ENCODE measurements around the gene AUTS2. TPM values are rescaled to one million over a fixed set of nuclear protein-coding genes. Genes with fewer than 3 reads are reported as not detected.

The AUTS2 gene
- polyA plus RNA-seq, 1 donor (not counting 4 experiments of a cell fraction or from before 2014, with no cell fraction given) = 4.7 TPM

DNA sequence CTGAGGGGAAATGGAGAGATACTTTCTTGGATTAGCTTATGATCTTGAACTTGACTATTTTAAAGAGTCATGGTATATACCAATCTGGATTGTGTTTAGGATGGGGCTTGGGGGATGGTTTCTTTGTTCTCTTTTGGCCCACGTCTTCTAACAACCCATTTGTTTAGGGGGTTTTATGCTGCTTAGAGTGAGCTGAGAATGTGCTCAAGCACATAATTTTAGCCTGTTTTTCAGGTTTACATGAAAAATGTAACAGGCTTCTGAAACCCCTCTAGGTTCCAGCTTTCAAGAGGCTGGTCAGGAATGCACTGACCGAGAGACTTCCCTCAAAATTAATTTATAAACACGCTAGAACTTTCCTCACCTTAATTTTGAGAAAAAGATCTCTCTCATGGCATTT is 94.3 kb downstream of the AUTS2 start:
- H3K79me2 ChIP-seq (ENCODE audit: control insufficient read depth, insufficient read depth, low read length) = no peaks in the 10 kb centered on the region
- no peak overlapping the region for H3K27ac ChIP-seq (ENCODE audit: control insufficient read depth, insufficient read depth, low read length)
- FAIRE-seq (no peak), DNase-seq (ENCODE audit: low read depth, low spot score) (no peak)
- no peaks in the 10 kb centered on the region for H3K27me3 ChIP-seq (ENCODE audit: control insufficient read depth, extremely low read depth, insufficient read depth, low read length)
- no peak overlapping the region for H3K4me3 ChIP-seq (ENCODE audit: control insufficient read depth in 2 of 3, extremely low read depth in 1 of 3, insufficient read depth in 2 of 3, low read depth in 1 of 3, low read length in 3 of 3)
- no peak overlapping the region for H3K4me2 ChIP-seq (ENCODE audit: control insufficient read depth, extremely low read depth, insufficient read depth, low read depth, low read length)
- H3K9me1 ChIP-seq (ENCODE audit: control insufficient read depth, extremely low read depth, insufficient read depth, low read length) = no peaks in the 10 kb centered on the region
- dilution Hi-C loops (cut with MboI; ENCODE audit: extremely low pct_ligation_motif_present, low sequenced_read_pairs) = no loop called here
- no peak overlapping the region for H3K9ac ChIP-seq (ENCODE audit: control insufficient read depth, extremely low read depth, insufficient read depth, low read length)
- no peaks in the 10 kb centered on the region for H4K20me1 ChIP-seq (ENCODE audit: control insufficient read depth, extremely low read depth, insufficient read depth, low read length)
- H2AFZ ChIP-seq (ENCODE audit: control insufficient read depth, low read length) = no peak overlapping the region
- H3K36me3 ChIP-seq (ENCODE audit: control insufficient read depth in 2 of 2, extremely low read depth in 1 of 2, insufficient read depth in 2 of 2, low read length in 2 of 2) = no peaks in the 10 kb centered on the region
- no peak for TF ChIP-seq EZH2 (IDR thresholded peaks at IDR 0.05; ENCODE audit: low read length)
- TF ChIP-seq, protein P1, sequence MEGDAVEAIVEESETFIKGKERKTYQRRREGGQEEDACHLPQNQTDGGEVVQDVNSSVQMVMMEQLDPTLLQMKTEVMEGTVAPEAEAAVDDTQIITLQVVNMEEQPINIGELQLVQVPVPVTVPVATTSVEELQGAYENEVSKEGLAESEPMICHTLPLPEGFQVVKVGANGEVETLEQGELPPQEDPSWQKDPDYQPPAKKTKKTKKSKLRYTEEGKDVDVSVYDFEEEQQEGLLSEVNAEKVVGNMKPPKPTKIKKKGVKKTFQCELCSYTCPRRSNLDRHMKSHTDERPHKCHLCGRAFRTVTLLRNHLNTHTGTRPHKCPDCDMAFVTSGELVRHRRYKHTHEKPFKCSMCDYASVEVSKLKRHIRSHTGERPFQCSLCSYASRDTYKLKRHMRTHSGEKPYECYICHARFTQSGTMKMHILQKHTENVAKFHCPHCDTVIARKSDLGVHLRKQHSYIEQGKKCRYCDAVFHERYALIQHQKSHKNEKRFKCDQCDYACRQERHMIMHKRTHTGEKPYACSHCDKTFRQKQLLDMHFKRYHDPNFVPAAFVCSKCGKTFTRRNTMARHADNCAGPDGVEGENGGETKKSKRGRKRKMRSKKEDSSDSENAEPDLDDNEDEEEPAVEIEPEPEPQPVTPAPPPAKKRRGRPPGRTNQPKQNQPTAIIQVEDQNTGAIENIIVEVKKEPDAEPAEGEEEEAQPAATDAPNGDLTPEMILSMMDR (optimal IDR thresholded peaks at IDR 0.05 in 1 of 3, IDR thresholded peaks at IDR 0.05 in 1 of 3, conservative IDR thresholded peaks at IDR 0.05 in 1 of 3; ENCODE audit: extremely low read depth in 1 of 3, insufficient read depth in 2 of 3, low read length in 3 of 3) = no peak
- no peaks in the 10 kb centered on the region for H3K9me3 ChIP-seq (ENCODE audit: control insufficient read depth, low read depth, low read length)
- H3K4me1 ChIP-seq (ENCODE audit: control insufficient read depth, extremely low read depth, insufficient read depth, low read length) = no peaks in the 10 kb centered on the region

DNA sequence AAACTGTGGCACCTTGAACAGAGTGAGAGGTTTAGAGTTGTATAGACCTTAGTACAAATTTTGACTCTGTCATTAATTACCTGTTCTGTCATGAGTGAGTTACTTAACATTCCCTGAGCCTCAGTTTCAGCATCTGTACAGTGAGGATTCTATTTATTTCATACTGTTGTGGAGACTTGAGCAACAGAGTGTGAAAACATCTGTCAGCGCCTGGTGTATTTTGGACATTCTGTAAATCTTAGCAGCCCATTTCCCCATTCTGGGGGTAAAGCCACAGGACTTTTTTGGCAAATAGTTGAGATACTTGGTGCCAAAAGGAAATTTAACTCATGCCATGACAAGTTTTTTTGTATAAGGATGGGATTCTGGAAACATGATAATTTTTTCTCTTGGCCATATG is 94.8 kb downstream of the AUTS2 start:
- H4K20me1 ChIP-seq (ENCODE audit: control insufficient read depth, extremely low read depth, insufficient read depth, low read length) = no peaks in the 10 kb centered on the region
- H3K27me3 ChIP-seq (ENCODE audit: control insufficient read depth, extremely low read depth, insufficient read depth, low read length) = no peaks in the 10 kb centered on the region
- H3K9ac ChIP-seq (ENCODE audit: control insufficient read depth, extremely low read depth, insufficient read depth, low read length) = no peak overlapping the region
- H3K4me3 ChIP-seq (ENCODE audit: control insufficient read depth in 2 of 3, extremely low read depth in 1 of 3, insufficient read depth in 2 of 3, low read depth in 1 of 3, low read length in 3 of 3) = no peak overlapping the region
- H3K9me1 ChIP-seq (ENCODE audit: control insufficient read depth, extremely low read depth, insufficient read depth, low read length) = no peaks in the 10 kb centered on the region
- no peaks in the 10 kb centered on the region for H3K79me2 ChIP-seq (ENCODE audit: control insufficient read depth, insufficient read depth, low read length)
- dilution Hi-C loops (cut with MboI; ENCODE audit: extremely low pct_ligation_motif_present, low sequenced_read_pairs) = no loop called here
- no peak overlapping the region for H2AFZ ChIP-seq (ENCODE audit: control insufficient read depth, low read length)
- DNase-seq (ENCODE audit: low read depth, low spot score) = no peak
- no peaks in the 10 kb centered on the region for H3K9me3 ChIP-seq (ENCODE audit: control insufficient read depth, low read depth, low read length)
- no peak overlapping the region for H3K27ac ChIP-seq (ENCODE audit: control insufficient read depth, insufficient read depth, low read length)
- FAIRE-seq = no peak
- H3K4me1 ChIP-seq (ENCODE audit: control insufficient read depth, extremely low read depth, insufficient read depth, low read length) = no peaks in the 10 kb centered on the region
- TF ChIP-seq, protein P1 (optimal IDR thresholded peaks at IDR 0.05 in 1 of 3, IDR thresholded peaks at IDR 0.05 in 1 of 3, conservative IDR thresholded peaks at IDR 0.05 in 1 of 3; ENCODE audit: extremely low read depth in 1 of 3, insufficient read depth in 2 of 3, low read length in 3 of 3) = no peak
- TF ChIP-seq EZH2 (IDR thresholded peaks at IDR 0.05; ENCODE audit: low read length) = no peak
- H3K4me2 ChIP-seq (ENCODE audit: control insufficient read depth, extremely low read depth, insufficient read depth, low read depth, low read length) = no peak overlapping the region
- H3K36me3 ChIP-seq (ENCODE audit: control insufficient read depth in 2 of 2, extremely low read depth in 1 of 2, insufficient read depth in 2 of 2, low read length in 2 of 2) = no peaks in the 10 kb centered on the region
